Trophoblast cell (in vitro differentiated cells and primary cell): ENCODE results near the gene ATP6V1A.

Experiments used
- DNase-seq, 2 donors: peaks; one replicate each; pipeline ENCODE4 v3.0.0-alpha.2; 2016
- H2AFZ ChIP-seq: 2 replicates; pipeline ENCODE4 v1.6.1; 2013; ENCODE audit warnings: low read length, moderate library complexity, mild to moderate bottlenecking; ENCODE audit not compliant: insufficient read depth, poor library complexity
- H2AK5ac ChIP-seq: 2 replicates; pipeline ENCODE4 v1.6.1; 2013; ENCODE audit warnings: mild to moderate bottlenecking, low read length
- H2BK120ac ChIP-seq: 2 replicates; pipeline ENCODE4 v1.6.1; 2013; ENCODE audit warnings: low read length, mild to moderate bottlenecking, moderate library complexity; ENCODE audit not compliant: insufficient read depth, poor library complexity
- H2BK12ac ChIP-seq: 2 replicates; pipeline ENCODE4 v1.6.1; 2013; ENCODE audit warnings: mild to moderate bottlenecking, low read length, moderate library complexity
- H2BK5ac ChIP-seq: 2 replicates; pipeline ENCODE4 v1.6.1; 2013; ENCODE audit warnings: low read length, low read depth, moderate library complexity, mild to moderate bottlenecking; ENCODE audit not compliant: poor library complexity
- H3K14ac ChIP-seq: 2 replicates; pipeline ENCODE4 v1.6.1; 2013; ENCODE audit warnings: mild to moderate bottlenecking, low read length
- H3K18ac ChIP-seq: 2 replicates; pipeline ENCODE4 v1.6.1; 2013; ENCODE audit warnings: mild to moderate bottlenecking, low read length
- H3K23ac ChIP-seq: 2 replicates; pipeline ENCODE4 v1.6.1; 2013; ENCODE audit warnings: low read length
- H3K27ac ChIP-seq: 2 replicates; pipeline ENCODE4 v1.5.1; 2013; ENCODE audit warnings: low read depth, mild to moderate bottlenecking, inconsistent platforms, low read length, moderate library complexity
- H3K27me3 ChIP-seq: 2 replicates; pipeline ENCODE4 v1.6.1; 2013; ENCODE audit warnings: inconsistent platforms, mild to moderate bottlenecking, low read length, moderate library complexity; ENCODE audit not compliant: insufficient read depth
- H3K36me3 ChIP-seq, 2 experiments: 1 replicate in 1 of 2; 2 replicates in 1 of 2; pipeline ENCODE4 v1.6.1; 2013; ENCODE audit warnings: low read length in 2 of 2, mild to moderate bottlenecking in 2 of 2, moderate library complexity in 1 of 2; ENCODE audit not compliant: insufficient read depth in 2 of 2, control insufficient read depth in 1 of 2
- H3K4ac ChIP-seq: 2 replicates; pipeline ENCODE4 v1.6.1; 2013; ENCODE audit warnings: low read depth, mild to moderate bottlenecking, low read length, moderate library complexity
- H3K4me1 ChIP-seq, 2 experiments: 1 replicate in 1 of 2; 2 replicates in 1 of 2; pipeline ENCODE4 v1.6.1; 2013; ENCODE audit warnings: low read length in 2 of 2, mild to moderate bottlenecking in 2 of 2, moderate library complexity in 1 of 2; ENCODE audit not compliant: insufficient read depth in 2 of 2, control insufficient read depth in 1 of 2
- H3K4me2 ChIP-seq: 2 replicates; pipeline ENCODE4 v1.6.1; 2013; ENCODE audit warnings: inconsistent platforms, mild to moderate bottlenecking, low read length, moderate library complexity
- H3K4me3 ChIP-seq: 2 replicates; pipeline ENCODE4 v1.5.1; 2013; ENCODE audit warnings: mild to moderate bottlenecking, low read depth, low read length, inconsistent platforms
- H3K79me1 ChIP-seq: one replicate; pipeline ENCODE4 v1.6.1; 2013; ENCODE audit warnings: low read length
- H3K79me2 ChIP-seq: 2 replicates; pipeline ENCODE4 v1.6.1; 2013; ENCODE audit warnings: low read length, mild to moderate bottlenecking; ENCODE audit not compliant: control insufficient read depth, insufficient read depth, poor library complexity
- H3K9ac ChIP-seq: 2 replicates; pipeline ENCODE4 v1.6.1; 2013; ENCODE audit warnings: mild to moderate bottlenecking, low read length
- H3K9me3 ChIP-seq: 2 replicates; pipeline ENCODE4 v1.6.1; 2013; ENCODE audit warnings: low read depth, mild to moderate bottlenecking, control low read depth, inconsistent platforms, low read length; ENCODE audit not compliant: insufficient read depth
- H4K12ac ChIP-seq: 2 replicates; pipeline ENCODE4 v1.6.1; 2013; ENCODE audit warnings: low read depth, mild to moderate bottlenecking, low read length, moderate library complexity
- H4K8ac ChIP-seq: 2 replicates; pipeline ENCODE4 v1.6.1; 2013; ENCODE audit warnings: low read depth, mild to moderate bottlenecking, low read length, moderate library complexity
- H4K91ac ChIP-seq: one replicate; pipeline ENCODE4 v1.6.1; 2013; ENCODE audit warnings: low read depth, mild to moderate bottlenecking, low read length, moderate library complexity
- WGBS: extraction: QIAGEN DNeasy Blood & Tissue Kit; methylation state at CpG from one replicate; pipeline ENCODE4 v1.1.7; 2013; ENCODE audit warnings: missing lambda C conversion rate; ENCODE audit not compliant: insufficient read length, insufficient coverage; ENCODE audit errors: extremely low coverage; 5-methylcytosine and 5-hydroxymethylcytosine counted together

ATP6V1A gene

GRCh38 chr3:113829576-113830354, 82.9 kb downstream of the ATP6V1A start:
- Histone ChIP-seq H4K8ac (no peak overlapping the region), H3K27me3 (no peaks in the 10 kb centered on the region), H4K91ac (no peak overlapping the region), H3K4ac (no peak overlapping the region), H3K27ac (no peak overlapping the region), H2AK5ac (no peak overlapping the region), H3K23ac (no peak overlapping the region), H3K79me2 (no peaks in the 10 kb centered on the region), H2AFZ (no peak overlapping the region), H3K14ac (no peak overlapping the region), H3K18ac (no peak overlapping the region), H2BK5ac (no peak overlapping the region), H3K9me3 (no peaks in the 10 kb centered on the region), H3K9ac (no peak overlapping the region), H3K36me3 (no peaks in the 10 kb centered on the region), H2BK12ac (no peak overlapping the region), H3K4me1 (no peaks in the 10 kb centered on the region), H2BK120ac (no peak overlapping the region), H3K4me2 (no peak overlapping the region), H3K4me3 (no peak overlapping the region), H3K79me1 (no peaks in the 10 kb centered on the region), H4K12ac (no peak overlapping the region)
- DNase-seq = no peak
- no CpG with 5 or more reads among the region's 10 CpGs for WGBS

DNA sequence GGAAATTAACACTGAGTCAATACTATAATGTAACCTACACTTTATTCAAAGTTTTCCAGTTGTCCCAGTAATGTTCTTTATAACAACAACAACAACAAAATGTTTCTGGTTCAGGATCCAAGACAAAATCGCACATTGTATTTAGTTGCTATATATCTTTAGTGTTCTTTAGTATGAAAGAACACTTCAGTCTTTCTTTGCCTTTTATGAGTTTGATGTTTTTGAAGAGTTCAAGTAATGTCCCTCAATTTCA, 84.2 kb downstream of the ATP6V1A start:
- Histone ChIP-seq H2AFZ (no peak overlapping the region), H3K9me3 (no peaks in the 10 kb centered on the region), H3K27me3 (no peaks in the 10 kb centered on the region), H3K4me2 (no peak overlapping the region), H3K14ac (no peak overlapping the region), H3K4me3 (no peak overlapping the region), H3K79me2 (no peaks in the 10 kb centered on the region), H4K8ac (no peak overlapping the region), H3K4me1 (no peaks in the 10 kb centered on the region), H3K4ac (no peak overlapping the region), H2AK5ac (no peak overlapping the region), H4K91ac (no peak overlapping the region), H3K9ac (no peak overlapping the region), H3K23ac (no peak overlapping the region), H3K36me3 (no peaks in the 10 kb centered on the region), H2BK12ac (no peak overlapping the region), H3K79me1 (no peaks in the 10 kb centered on the region), H2BK5ac (no peak overlapping the region), H3K18ac (no peak overlapping the region), H4K12ac (no peak overlapping the region), H3K27ac (no peak overlapping the region), H2BK120ac (no peak overlapping the region)
- no peak for DNase-seq
- no CpG with 5 or more reads among the region's 1 CpG for WGBS

DNA sequence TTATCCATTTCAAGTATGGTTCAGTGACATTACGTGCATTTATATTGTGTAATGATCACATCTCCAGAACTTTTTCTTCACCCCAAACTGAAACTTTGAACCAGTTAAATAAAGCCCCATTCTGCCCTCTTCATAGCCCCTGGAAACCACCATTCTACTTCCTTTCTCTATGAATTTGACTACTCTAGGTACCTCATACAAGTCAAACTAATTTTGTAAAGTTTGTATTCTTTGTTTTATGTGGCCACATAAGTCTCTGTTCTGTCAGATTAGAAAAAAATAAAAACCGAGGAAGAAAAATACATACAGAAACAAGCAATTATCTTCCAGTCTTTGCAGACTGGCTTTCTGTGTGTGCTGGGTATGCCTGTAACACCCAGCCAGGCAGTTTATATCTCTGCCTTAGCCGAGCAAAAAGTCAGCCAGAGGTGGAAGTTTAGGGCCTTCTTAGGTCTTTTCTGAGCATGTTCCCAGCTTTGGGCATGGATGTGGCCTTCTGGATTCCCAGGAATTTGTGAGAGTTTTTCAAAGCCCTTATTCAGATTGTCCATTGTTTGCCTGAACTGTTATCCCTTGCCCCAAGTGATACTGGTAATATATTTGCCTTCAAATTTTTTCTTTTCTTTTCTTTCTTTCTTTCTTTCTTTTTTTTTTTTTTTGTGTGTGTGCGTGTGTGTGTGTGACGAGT, 85.8 kb downstream of the ATP6V1A start:
- Histone ChIP-seq H3K4me3 (no peak overlapping the region), H2AFZ (no peak overlapping the region), H3K23ac (no peak overlapping the region), H4K8ac (no peak overlapping the region), H3K4ac (no peak overlapping the region), H3K4me1 (no peaks in the 10 kb centered on the region), H3K27ac (no peak overlapping the region), H2BK5ac (no peak overlapping the region), H3K9me3 (no peaks in the 10 kb centered on the region), H4K12ac (no peak overlapping the region), H2AK5ac (no peak overlapping the region), H3K27me3 (no peaks in the 10 kb centered on the region), H3K14ac (no peak overlapping the region), H3K9ac (no peak overlapping the region), H2BK12ac (no peak overlapping the region), H3K79me1 (no peaks in the 10 kb centered on the region), H3K79me2 (no peaks in the 10 kb centered on the region), H3K18ac (no peak overlapping the region), H2BK120ac (no peak overlapping the region), H4K91ac (no peak overlapping the region), H3K4me2 (no peak overlapping the region), H3K36me3 (no peaks in the 10 kb centered on the region)
- no peak for DNase-seq
- no CpG with 5 or more reads among the region's 5 CpGs for WGBS

GRCh38 chr3:113834983-113835382, 88.1 kb downstream of the ATP6V1A start:
- no peak for DNase-seq
- no peak overlapping the region for H3K27ac ChIP-seq

More at GRCh38 chr3:113834983-113835382, 88.1 kb downstream of the ATP6V1A start:
- peaks cover 0 to 2% of the 10 kb centered on the region in 2 experiments for H3K4me1 ChIP-seq
- H3K36me3 ChIP-seq = no peaks in the 10 kb centered on the region
- no peak overlapping the region for H4K12ac ChIP-seq
- no peak overlapping the region for H2BK5ac ChIP-seq
- H3K79me2 ChIP-seq = no peaks in the 10 kb centered on the region
- H2AK5ac ChIP-seq = no peak overlapping the region
- peaks cover 2% of the 10 kb centered on the region for H3K79me1 ChIP-seq
- no peak overlapping the region for H3K9ac ChIP-seq
- no peak overlapping the region for H2BK12ac ChIP-seq
- H2BK120ac ChIP-seq = no peak overlapping the region
- H2AFZ ChIP-seq = no peak overlapping the region
- H3K18ac ChIP-seq = no peak overlapping the region
- no peak overlapping the region for H3K4me2 ChIP-seq
- H3K14ac ChIP-seq = no peak overlapping the region
- no peaks in the 10 kb centered on the region for H3K27me3 ChIP-seq
- H3K4me3 ChIP-seq = no peak overlapping the region
- no peak overlapping the region for H3K23ac ChIP-seq
- no peak overlapping the region for H4K91ac ChIP-seq
- no peak overlapping the region for H3K4ac ChIP-seq
- H3K9me3 ChIP-seq = no peaks in the 10 kb centered on the region
- no peak overlapping the region for H4K8ac ChIP-seq
